Head of caudate nucleus (tissue), 42 donors: ENCODE measurements around the gene TARDBP.
A peak's percentile ranks its signal among the peaks of the same experiment; 100 is the strongest.
"Not testable (repeated sequence)": the region's sequence is repeated elsewhere in the genome, so short reads cannot be mapped to it uniquely, and the experiment has no call there.

Experiments used
- DNase-seq, 42 donors: peaks; one replicate each; pipeline versions ENCODE4 v3.0.0 to v3.0.0-alpha.2; 2020 to 2021; ENCODE audit warnings: mixed read lengths in 7 of 42
- intact Hi-C: fragments of 100-400 bp; cut with DNase I; formaldehyde crosslinking; loops from one replicate; pipeline ENCODE4 v1.15.0; 2022

Gene TARDBP

GRCh38 chr1:11037740-11038182 lies 25.3 kb downstream of the TARDBP start:
- intact Hi-C loops: loop anchor here (5.0 kb wide), 1 partner anchor 605 kb away; no protein-coding TSS in a partner anchor
- DNase-seq: peak; percentile 77 to 97 (median 92)

- intact Hi-C loops: loop anchor here (5.0 kb wide), 1 partner anchor 603 kb away; no protein-coding TSS in a partner anchor
- no peak for DNase-seq
These were observed 27.1 kb downstream of the TARDBP start for GRCh38 chr1:11039351-11040104.

DNA sequence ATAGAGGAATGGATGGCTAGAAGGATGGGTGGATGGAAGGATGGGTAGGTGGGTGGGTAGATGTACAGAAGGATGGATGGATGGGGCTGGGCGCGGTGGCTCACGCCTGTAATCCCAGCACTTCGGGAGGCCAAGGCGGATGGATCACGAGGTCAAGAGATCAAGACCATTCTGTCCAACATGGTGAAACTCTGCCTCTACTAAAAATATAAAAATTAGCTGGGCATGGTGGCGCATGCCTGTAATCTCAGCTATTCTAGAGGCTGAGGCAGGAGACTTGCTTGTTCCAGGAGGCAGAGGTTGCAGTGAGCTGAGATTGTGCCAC lies 27.6 kb downstream of the TARDBP start:
- DNase-seq: peak in 2 of 42 donors; percentile 4 to 5
- intact Hi-C loops: not testable (repeated sequence)

- intact Hi-C loops: no loop called here
- no peak for DNase-seq
These were observed 28.6 kb downstream of the TARDBP start for GRCh38 chr1:11041048-11041447.

- no peak for DNase-seq
- intact Hi-C loops: no loop called here
These were observed 29.6 kb downstream of the TARDBP start for GRCh38 chr1:11042065-11042464.

DNA sequence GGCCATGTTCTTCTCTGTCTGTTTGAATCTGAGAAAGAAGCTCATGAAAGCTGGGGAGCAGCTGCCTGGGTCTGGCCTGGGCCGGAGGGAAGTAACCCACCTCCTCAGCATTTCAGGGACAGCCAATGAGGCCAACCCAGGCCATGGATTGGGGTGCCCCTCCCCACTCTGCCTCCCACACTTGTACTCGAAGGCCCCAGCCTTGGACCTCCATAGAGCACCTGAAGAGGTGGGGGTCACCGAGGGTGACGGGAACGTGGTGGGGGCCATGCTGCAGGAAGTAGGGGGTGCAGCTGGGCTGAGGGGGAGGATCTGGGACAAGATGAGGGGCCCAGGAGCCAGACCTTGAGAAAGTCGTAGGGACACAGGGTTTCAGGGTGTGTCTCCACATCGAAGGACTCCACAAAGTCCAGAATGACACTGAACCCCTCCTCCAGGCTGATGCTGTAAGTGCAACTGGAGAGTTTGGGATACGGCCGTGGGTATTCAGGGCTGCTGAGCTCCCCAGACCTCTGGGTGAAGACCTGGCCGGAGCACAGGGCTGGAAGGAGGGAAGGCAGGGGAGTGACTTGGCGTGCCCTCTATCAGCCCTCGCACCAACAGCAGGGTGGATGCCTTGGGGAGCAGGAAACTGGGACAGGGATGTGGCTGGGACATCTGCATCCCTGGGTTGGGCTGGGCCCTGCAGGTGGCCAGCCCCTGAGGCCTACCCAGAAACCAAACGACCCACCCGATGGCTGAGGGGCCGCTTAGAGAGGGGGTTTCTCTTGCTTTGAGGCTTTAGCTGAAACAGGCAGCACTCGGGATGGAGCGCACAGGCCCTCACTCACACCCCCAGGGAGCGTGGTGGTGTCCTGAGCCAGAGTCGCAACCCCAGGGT lies 30.8 kb downstream of the TARDBP start:
- intact Hi-C loops: no loop called here
- DNase-seq: peak in 3 of 42 donors; percentile 12 to 29 (median 13)

- DNase-seq: peak in 4 of 42 donors; percentile 1 to 29 (median 10)
- intact Hi-C loops: no loop called here
These were observed 31.8 kb downstream of the TARDBP start for GRCh38 chr1:11044086-11044848.

- intact Hi-C loops: no loop called here
- peak in 6 of 42 donors; percentile 0 to 22 (median 8) for DNase-seq
These were observed 32.5 kb downstream of the TARDBP start for GRCh38 chr1:11044849-11045427.

- DNase-seq: peak in 6 of 42 donors; percentile 7 to 26 (median 19)
- intact Hi-C loops: no loop called here
These were observed 33.2 kb downstream of the TARDBP start for GRCh38 chr1:11045428-11046269.

DNA sequence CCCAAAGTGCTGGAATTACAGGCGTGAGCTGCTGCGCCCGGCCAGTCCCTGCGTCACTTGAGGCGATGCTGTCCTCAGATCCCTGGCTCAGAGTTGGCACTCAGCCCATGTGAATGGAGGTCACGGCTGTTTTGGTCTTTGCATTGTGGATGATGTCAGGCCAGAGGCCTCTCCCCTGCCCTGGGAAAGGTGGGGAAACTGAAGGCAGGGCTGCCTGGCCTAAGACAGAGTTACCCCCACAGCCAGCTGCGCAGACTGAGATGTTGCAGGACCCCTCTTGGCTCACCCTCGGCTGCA lies 33.8 kb downstream of the TARDBP start:
- peak in 4 of 42 donors; percentile 8 to 24 (median 11) for DNase-seq
- intact Hi-C loops: no loop called here

GRCh38 chr1:11046625-11047365 lies 34.3 kb downstream of the TARDBP start, which contains the start of gene MASP2:
TSS of gene MASP2 (minus strand) at chr1:11047239. CDS start at chr1:11047207, 32 bp downstream.
- intact Hi-C loops: no loop called here
- peak in 5 of 42 donors; percentile 6 to 27 (median 15) for DNase-seq

GRCh38 chr1:11051121-11051520 lies 38.7 kb downstream of the TARDBP start:
- peak in 1 of 42 donors; percentile 13 for DNase-seq
- intact Hi-C loops: not testable (repeated sequence)

DNA sequence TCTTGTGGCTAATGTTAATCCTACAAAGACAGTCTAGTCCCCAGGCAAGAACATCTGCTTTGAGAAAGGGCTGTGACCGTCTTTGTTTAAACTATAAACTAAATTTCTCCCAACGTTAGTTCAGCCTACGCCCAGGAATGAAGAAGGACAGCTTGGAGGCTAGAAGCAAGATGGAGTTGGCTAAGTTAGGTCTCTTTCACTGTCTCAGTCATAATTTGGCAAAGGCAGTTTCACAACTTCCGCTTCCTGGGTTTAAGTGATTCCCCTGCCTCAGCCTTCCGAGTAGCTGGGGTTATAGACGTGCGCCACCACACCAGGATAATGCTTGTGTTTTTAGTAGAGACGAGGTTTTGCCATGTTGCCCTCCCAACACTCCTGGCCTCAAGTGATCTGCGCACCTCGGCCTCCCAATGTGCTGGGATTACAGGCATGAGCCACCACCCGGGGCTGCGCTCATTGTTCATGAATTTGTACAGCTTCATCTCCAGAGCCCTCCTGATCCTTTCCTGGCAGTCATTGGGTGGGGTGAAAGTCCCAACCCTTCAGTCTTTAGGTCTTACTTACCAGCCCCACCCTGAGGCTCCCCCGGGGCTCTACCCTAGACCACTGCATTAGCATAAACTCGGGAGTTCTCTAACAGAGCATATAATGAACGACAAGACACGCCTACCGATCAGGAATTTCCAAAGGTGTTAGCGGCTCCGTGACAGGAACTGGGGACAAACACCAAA lies 39.5 kb downstream of the TARDBP start:
- intact Hi-C loops: no loop called here
- peak in 1 of 42 donors; percentile 14 for DNase-seq

DNA sequence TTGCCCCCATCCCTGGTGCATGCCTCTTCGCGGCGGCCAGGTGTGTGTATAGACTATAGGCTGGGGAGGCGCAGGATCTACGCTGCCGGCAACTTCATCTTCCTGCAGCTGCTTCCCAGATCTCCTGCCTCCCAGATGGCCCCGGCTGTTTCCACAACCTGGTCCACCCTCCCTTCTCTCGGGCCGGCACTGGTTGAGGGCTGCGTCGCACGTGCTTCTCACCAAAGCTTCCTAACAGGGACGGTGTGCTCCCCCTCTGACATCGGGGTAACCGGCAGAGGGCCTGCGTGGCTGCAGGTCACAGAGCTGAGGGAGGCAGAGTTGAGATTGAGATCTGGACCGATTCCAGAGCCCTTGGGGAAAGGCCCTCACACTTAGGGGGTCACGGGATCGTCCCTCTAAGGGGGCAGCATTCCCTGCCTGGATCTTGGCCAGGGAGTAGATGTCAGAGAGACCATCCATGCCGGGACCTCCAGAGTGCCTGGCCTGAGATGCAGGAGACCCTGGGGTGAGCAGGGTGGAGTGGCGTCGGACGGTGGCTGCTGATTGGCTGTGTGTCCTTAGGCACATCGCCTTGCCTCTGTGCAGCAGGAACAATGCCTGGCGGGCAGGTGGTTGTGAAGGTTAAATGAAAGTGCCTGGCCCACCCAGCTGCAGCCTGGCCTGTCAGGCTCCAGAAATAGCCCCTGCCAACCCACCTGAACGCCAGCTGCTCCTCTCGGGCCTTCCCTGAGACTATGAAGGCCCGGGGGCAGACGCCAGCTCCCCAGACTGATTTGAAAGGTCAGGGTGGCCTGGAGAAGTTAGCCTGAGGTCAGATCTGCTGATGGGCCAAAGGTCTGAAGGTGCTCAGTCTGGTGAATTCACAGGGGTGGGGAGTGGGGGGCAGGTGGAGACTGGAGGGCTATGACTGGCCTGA lies 40.6 kb downstream of the TARDBP start:
- intact Hi-C loops: no loop called here
- DNase-seq: peak in 1 of 42 donors; percentile 19

GRCh38 chr1:11053758-11054137 lies 41.3 kb downstream of the TARDBP start:
- intact Hi-C loops: no loop called here
- no peak for DNase-seq

- intact Hi-C loops: no loop called here
- peak in 1 of 42 donors; percentile 13 for DNase-seq
These were observed 41.7 kb downstream of the TARDBP start for GRCh38 chr1:11054181-11054580.
